ENCODE data around the gene RPS3. TPM values are rescaled to one million over a fixed set of nuclear protein-coding genes. Genes with fewer than 3 reads are reported as not detected.
"Not testable (repeated sequence)": the region's sequence is repeated elsewhere in the genome, so short reads cannot be mapped to it uniquely, and the experiment has no call there.

The RPS3 gene
- 2,018 and 2,797 TPM in 2 replicates for total RNA-seq

DNA sequence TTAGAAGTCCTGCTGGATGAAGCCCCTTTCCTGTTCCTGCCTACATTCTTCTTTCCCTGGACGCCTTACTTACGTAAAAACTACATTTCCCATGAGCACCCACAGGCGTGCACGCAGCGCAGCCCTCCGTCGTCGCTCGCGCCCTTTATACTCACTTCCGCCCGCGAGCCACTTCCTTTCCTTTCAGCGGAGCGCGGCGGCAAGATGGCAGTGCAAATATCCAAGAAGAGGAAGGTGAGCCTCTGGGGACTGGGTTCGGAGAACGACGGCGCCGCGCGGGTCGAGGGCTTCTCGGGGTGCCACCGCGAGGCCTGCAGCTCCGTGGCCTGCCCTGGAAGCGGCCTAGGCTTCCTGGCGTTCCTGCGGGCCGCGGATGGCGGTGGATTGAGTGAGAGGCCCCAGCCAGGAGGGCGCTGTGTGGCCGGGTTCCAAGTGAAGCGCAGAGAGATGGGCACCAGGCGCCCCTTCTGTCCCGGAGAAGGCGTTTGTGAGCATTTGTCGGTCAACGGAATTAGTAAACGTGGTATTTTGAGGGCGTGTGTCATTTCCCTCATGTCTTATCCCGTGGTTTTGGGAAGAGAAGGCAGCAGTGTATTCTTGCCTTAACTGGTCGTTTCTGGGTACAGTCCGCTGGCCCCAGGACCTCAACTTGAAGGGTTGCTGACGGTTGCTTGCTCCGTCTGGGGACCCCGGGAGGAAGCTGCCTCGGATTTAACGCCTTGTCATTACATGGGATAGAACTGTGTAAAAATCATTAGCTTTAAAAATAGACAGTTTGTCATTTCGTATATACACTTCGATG is at the start of gene RPS3:
Gene RPS3, plus strand, starts transcription at position 175 of the 802 bp plus-strand sequence. Its CDS starts 30 bp downstream, at position 205.
- DNase-seq = peak; percentile 95

DNA sequence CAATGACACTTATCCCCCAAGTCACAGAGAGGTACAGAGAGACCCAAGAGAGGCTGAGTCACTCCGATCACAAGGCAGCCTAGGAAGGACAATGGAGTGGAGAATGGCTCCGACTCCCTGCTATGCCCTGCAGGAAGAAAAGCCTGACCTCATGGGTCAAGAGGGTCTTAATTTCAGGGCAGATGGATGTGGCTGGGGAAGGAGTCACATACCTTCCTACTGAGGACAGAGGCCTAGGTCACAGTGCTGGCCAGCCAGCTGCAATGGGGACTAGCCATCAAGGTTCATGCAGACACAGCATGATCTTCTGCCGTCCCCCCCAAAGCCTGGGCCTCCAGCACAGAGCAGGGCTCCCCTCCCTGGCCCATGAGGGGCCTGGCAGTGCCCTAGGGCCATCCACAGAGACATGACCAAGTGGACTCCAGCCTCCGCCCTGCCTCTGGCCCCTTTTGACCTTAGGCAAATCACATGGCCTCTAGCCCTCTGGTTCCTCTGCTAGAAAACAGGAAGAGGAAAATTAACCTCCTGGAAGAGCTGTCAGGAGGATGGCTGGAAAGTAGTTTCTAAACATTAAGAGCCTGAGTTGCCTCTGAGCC is 49.7 kb upstream of the RPS3 start:
- peak; percentile 69 for DNase-seq

DNA sequence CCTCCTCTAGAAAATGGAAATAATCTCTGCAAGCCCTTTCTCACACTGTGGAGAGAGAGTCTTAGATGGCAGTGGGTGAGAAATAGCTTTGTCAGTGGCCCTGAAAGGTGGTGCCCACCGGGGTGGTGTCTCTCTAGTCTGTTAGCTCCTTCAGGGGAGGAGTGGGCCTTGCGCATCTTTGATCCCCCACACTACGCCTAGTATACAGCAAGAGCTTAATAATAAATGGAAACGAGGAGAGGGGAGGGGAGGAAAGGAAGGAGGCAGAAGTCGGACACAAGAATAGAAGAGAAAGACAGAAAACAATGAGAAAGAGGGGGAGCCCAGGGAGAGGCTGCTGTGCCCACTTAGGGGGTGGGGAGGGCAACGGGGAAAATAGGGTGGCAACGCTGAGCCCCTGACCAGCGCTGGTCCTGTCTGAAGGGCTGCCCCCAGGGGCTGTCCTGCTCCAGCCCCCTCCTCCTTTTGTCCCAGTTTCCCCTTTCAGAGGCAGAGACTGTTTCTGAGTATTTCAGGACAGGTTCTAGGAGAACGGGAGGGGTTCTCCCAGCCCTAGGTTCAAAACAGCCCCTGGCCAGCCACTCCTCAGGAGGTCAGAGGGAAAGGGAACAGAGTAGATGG is 49.1 kb upstream of the RPS3 start:
- DNase-seq = no peak

GRCh38 chr11:75350743-75351540 is 48.4 kb upstream of the RPS3 start:
- DNase-seq = peak; percentile 61

GRCh38 chr11:75351541-75351790 is 47.9 kb upstream of the RPS3 start, which contains the start of gene ARRB1:
Gene ARRB1, minus strand, starts transcription at chr11:75351661. Its CDS starts 54 bp downstream, at chr11:75351607.
- no peak for DNase-seq

- DNase-seq = peak; percentile 68
Observed at GRCh38 chr11:75351791-75352587, 47.3 kb upstream of the RPS3 start.

DNA sequence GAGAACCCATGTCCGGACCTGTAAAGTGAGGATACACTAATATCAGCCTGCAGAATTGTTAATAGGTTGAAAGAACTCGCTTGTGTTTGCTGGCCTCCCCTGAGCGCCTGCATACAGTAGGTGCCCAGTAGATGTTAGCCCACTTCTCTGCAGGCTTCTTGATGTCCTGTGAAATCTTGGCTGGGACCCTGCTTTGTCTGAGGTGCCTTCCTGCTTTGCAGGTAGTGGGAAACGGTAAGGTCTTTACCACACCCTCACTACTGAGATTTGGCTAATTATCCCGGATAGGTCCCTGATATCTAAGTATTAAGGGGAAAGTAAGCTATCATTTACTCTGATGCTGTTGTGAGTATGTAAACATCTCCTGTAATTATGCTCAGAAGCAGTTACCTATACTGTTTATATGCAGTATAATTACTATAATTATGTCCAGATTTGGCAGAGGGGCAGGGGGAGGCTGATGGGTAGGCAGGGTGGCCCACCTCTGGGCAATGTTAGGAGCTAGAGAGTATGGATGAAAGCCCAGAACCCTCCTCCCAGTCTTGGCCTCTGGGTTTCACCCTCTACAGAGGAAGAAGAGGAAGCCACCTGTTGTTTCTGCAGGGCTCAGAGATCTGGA is 46.6 kb upstream of the RPS3 start:
- DNase-seq = no peak

- no peak for DNase-seq
Observed at GRCh38 chr11:75355051-75355450, 44.3 kb upstream of the RPS3 start.

DNA sequence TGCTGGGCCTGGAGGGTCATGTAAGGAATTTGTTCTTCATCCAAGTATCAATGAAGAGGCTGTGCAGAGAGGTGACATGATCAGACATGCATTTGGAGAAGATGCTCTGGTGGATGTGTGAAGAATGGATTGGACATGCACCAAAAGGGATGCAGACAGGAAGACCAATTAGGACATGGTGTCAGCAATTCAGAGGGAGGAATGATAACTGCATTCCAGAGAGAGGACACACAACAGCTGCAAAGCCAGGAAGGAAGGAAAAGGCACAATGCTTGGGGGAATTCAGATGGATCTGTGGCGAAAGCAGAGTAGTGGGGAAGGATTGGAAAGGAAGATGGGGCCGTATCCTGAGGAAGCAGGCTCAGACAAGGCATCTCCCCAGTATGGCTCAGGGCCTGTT is 42.7 kb upstream of the RPS3 start:
- DNase-seq = peak; percentile 59

GRCh38 chr11:75362285-75362684 is 37.0 kb upstream of the RPS3 start:
- not testable (repeated sequence) for DNase-seq

DNA sequence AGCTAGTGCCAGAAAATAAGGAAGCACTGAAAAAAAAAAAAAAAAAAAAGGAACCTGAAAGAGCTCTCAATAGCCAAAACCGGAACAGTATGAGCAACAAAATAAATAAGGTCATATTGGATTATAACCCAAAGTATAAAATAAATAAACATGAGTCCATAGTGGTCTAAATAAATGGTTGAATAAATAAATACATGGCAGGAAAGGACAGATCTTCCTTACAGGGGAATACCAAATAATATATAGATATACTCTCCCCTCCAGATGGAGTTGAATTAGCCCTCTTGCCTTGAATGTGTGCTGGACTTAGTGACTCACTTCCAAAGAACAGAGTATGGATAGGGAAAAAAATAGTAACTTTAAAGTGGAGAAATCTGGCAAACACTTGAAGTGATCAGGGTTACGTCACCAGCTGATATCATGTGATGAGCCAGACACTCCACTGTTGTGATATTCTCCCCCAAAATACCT is 33.6 kb upstream of the RPS3 start:
- DNase-seq = peak; percentile 80

DNA sequence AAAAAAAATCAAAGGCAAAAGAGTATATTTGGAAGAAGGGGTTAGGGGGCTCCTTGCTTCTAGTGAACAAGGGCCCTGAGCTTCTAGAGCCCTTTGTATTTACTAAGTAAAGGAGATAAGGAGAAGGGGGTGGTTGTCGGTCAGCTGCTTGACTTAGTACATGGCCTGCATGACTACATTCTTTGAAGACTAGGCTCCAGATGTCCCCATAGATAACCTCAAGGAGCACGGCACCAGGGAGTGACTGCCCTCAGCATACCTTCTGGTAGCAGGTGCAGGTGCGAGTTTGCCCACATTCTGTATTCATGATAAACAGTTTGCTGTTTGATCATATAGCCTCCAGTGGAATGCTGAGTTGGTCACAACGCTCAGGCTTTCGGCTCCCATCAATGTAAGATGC is 32.5 kb upstream of the RPS3 start:
- DNase-seq = not testable (repeated sequence)

DNA sequence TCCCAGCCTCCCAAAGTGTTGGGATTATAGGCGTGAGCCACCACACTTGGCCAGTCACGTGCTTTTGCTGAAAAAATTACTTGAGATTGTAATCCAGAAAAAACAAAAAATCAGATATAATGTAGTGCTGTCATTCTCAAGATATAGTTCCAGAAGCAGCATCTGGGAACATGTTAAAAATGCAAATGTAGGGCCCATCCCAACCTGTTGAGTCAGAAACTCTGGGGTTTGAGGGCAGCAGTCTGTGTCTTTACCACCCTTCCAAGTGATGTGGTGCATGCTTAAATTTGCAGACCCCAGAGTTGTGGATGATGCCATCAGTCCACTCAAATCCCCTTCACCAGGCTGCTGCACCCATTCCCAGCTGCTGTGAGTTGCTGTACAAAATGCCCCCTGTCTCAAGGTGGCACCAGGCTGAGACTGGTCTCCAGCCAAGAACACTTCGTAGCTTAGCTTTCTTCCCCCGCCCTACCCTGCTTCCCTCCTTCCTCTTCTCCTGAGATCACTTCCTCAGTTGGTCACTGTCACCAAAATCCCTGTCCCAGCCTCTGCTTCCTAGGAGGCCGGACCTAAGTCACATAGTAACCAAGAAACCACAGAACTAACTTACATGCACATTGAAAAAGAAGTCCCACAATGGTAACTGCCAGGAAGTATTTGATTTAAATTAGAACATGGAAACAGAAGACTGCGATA is 29.6 kb upstream of the RPS3 start:
- no peak for DNase-seq

GRCh38 chr11:75371949-75372876 is 27.1 kb upstream of the RPS3 start:
- no peak for DNase-seq

- no peak for DNase-seq
Observed at GRCh38 chr11:75373201-75373600, 26.1 kb upstream of the RPS3 start.

DNA sequence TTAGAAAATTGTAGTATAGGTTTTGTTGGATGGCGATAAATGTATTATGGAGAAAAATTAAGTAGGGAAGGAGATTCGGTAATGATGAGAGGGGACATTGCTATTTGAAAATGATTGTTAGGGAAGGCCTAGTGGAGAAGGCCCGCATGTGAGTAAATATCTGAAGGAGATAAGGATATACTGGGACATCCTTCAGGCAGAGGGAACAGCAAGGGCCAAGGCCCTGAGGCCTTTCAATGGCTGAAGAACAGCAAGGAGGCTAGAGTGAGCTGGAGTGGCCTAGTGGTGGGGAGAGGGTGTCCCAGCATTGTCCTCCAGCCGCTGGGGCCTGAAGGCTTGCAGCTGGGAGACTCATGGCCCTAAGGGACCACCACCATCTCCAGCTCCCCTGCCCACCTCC is 24.7 kb upstream of the RPS3 start:
- no peak for DNase-seq

DNA sequence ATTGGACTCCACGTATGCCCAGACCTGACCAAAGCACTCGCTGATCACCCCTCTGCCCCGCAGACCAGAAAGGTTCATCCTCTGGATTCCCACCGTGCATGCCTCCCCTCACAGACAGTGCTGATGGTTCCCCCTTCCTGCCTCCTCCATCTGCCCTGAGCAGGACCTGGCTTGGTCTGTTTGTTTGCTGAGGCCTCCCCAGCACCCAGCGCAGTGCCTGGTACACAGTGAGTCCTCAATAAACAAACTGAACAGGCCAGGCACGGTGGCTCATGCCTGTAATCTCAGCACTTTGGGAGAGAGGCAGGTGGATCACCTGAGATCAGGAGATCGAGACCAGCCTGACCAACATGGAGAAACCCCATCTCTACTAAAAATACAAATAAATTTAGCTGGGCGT is 23.7 kb upstream of the RPS3 start:
- no peak for DNase-seq

GRCh38 chr11:75376175-75376574 is 23.1 kb upstream of the RPS3 start:
- DNase-seq = no peak

DNA sequence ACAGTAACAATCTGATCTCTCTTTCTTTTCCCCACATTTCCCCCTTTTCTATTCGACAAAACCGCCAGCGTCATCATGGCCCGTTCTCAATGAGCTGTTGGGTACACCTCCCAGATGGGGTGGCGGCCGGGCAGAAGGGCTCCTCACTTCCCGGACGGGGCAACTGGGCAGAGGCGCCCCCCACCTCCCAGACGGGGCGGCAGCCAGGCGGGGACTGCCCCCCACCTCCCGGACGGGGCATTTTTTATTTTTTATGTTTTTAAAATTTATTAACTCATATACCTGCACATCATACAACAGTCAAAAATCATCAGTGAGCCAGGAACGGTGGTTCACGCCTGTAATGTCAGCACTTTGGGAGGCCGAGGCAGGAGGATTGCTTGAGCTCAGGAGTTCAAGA is 20.5 kb upstream of the RPS3 start:
- not testable (repeated sequence) for DNase-seq

DNA sequence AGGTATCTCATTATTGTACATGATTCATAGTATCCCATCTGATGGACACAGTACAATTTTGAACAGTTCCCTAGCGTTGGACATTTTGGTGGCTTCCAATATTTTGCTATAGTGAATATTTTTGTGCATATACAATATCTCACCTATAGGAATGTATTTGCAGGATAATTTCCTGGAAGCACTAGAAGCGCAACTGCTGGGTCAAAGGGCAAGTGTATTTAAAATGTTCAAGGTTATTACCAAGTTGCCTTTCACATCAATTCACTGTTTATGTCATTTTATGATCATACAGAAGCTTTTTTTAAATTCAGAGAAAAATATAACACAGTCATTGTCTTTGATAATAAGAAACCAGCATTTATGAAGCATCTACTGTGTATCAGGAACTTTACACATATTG is 19.1 kb upstream of the RPS3 start:
- DNase-seq = no peak

All from dermis blood vessel endothelial cell (primary cell).